Caco-2 (cell line): ENCODE data around the gene TMEM9. TPM values are rescaled to one million over a fixed set of nuclear protein-coding genes. Genes with fewer than 3 reads are reported as not detected.

Source experiments
- BruUV-seq: library from RNA; stranded (reverse); fragments of 400-500 nt; replicated peaks from 2 replicates; lab custom pipeline; 2021; lab: Mats Ljungman, UMichigan
- CTCF ChIA-PET: fragments of 300-600 bp; sonication (Branson Sonifier 250); formaldehyde crosslinking; loops from one replicate; lab custom pipeline; 2022; ENCODE audit warnings: antibody characterized with exemption; lab: Charles Lee
- POLR2A ChIA-PET: fragments of 300-600 bp; sonication (Branson Sonifier 250); formaldehyde crosslinking; loops from one replicate; lab custom pipeline; 2022; ENCODE audit warnings: antibody characterized with exemption; lab: Charles Lee
- DNase-seq, 2 experiments: peaks; one replicate each; pipeline versions ENCODE4 v3.0.0 to v3.0.0-alpha.2; 2020 to 2022
- H3K27me3 ChIP-seq: replicated peaks from 2 replicates; pipeline ENCODE4 v1.6.0; 2011; ENCODE audit warnings: low read length; ENCODE audit not compliant: control insufficient read depth, insufficient read depth
- H3K36me3 ChIP-seq: 2 replicates; pipeline ENCODE4 v1.5.1; 2011; ENCODE audit warnings: low read length; ENCODE audit not compliant: control insufficient read depth, insufficient read depth
- H3K4me1 ChIP-seq: fragments of 250-450 bp; sonication (Bioruptor Pico); 2 replicates; pipeline ENCODE4 v1.5.1; 2020; ENCODE audit warnings: mild to moderate bottlenecking
- H3K4me3 ChIP-seq: 2 replicates; pipeline ENCODE4 v1.5.1; 2011; ENCODE audit warnings: low read depth, mild to moderate bottlenecking, control low read depth, low read length
- H3K9me3 ChIP-seq: fragments of 250-450 bp; sonication (Bioruptor Pico); 2 replicates; pipeline ENCODE4 v1.5.1; 2020; ENCODE audit warnings: mild to moderate bottlenecking, moderate library complexity
- H3K27ac Mint-ChIP-seq: one replicate; pipeline ENCODE4 v1.8.0; 2022; ENCODE audit warnings: mixed read lengths; ENCODE audit not compliant: unreplicated experiment
- H3K27me3 Mint-ChIP-seq: one replicate; pipeline ENCODE4 v1.8.0; 2022; ENCODE audit warnings: mixed read lengths; ENCODE audit not compliant: insufficient read depth, unreplicated experiment
- H3K36me3 Mint-ChIP-seq: one replicate; pipeline ENCODE4 v1.8.0; 2022; ENCODE audit warnings: mild to moderate bottlenecking, mixed read lengths; ENCODE audit not compliant: insufficient read depth, unreplicated experiment
- H3K4me1 Mint-ChIP-seq: one replicate; pipeline ENCODE4 v1.8.0; 2022; ENCODE audit warnings: low read depth, mixed read lengths; ENCODE audit not compliant: unreplicated experiment
- H3K4me3 Mint-ChIP-seq: one replicate; pipeline ENCODE4 v1.8.0; 2022; ENCODE audit warnings: mild to moderate bottlenecking, moderate library complexity, mixed read lengths; ENCODE audit not compliant: unreplicated experiment
- H3K9me3 Mint-ChIP-seq: one replicate; pipeline ENCODE4 v1.8.0; 2022; ENCODE audit warnings: mixed read lengths; ENCODE audit not compliant: unreplicated experiment
- CTCF ChIP-seq, 2 experiments: fragments of 200-600 bp in 1 of 2; IDR thresholded peaks; 1 replicate in 1 of 2; 2 replicates in 1 of 2; pipeline versions ENCODE4 v1.5.1 to v1.8.0; 2011 to 2022; ENCODE audit warnings: antibody characterized with exemption in 1 of 2, control low read depth in 1 of 2, inconsistent platforms in 1 of 2, low read depth in 1 of 2, low read length in 1 of 2, mild to moderate bottlenecking in 1 of 2, moderate library complexity in 1 of 2; ENCODE audit not compliant: insufficient read depth in 1 of 2, severe bottlenecking in 1 of 2, unreplicated experiment in 1 of 2
- intact Hi-C: fragments of 100-400 bp; cut with micrococcal nuclease; formaldehyde crosslinking; loops from one replicate; pipeline ENCODE4 v1.10.0; 2022; ENCODE audit not compliant: unreplicated experiment
- total RNA-seq: library from RNA; stranded (reverse); gene quantifications from 2 replicates; pipeline ENCODE4 v1.2.3, GENCODE V29; 2022

Gene TMEM9
- total RNA-seq, 1 experiment from 2014 or later, result 125 TPM

GRCh38 chr1:201125019-201125418, 29.3 kb downstream of the TMEM9 start:
- ChIA-PET CTCF (no interaction called here), POLR2A (no interaction called here)
- no peaks in the 10 kb centered on the region for H3K36me3 Mint-ChIP-seq
- H3K4me3 Mint-ChIP-seq, result no peak overlapping the region
- peaks cover 6% of the 10 kb centered on the region for H3K27me3 Mint-ChIP-seq
- intact Hi-C loops, result no loop called here
- H3K9me3 ChIP-seq, result no peaks in the 10 kb centered on the region
- H3K27me3 ChIP-seq, result no peaks in the 10 kb centered on the region; the same call in 1 of the 2 replicates
- BruUV-seq, result no TSS peak
- no peaks in the 10 kb centered on the region for H3K4me1 ChIP-seq
- no peak for TF ChIP-seq CTCF (IDR thresholded peaks at IDR 0.05; ENCODE audit: insufficient read depth in 1 of 2, low read depth in 1 of 2, low read length in 1 of 2, severe bottlenecking in 1 of 2, unreplicated experiment in 1 of 2)
- H3K27ac Mint-ChIP-seq, result no peak overlapping the region
- H3K4me3 ChIP-seq, result no peak overlapping the region
- H3K36me3 ChIP-seq, result no peaks in the 10 kb centered on the region
- no peaks in the 10 kb centered on the region for H3K4me1 Mint-ChIP-seq
- H3K9me3 Mint-ChIP-seq, result no peaks in the 10 kb centered on the region
- no peak for DNase-seq

- CTCF ChIA-PET, result no interaction called here
- no TSS peak for BruUV-seq
- no peaks in the 10 kb centered on the region; the same call in 1 of the 2 replicates for H3K27me3 ChIP-seq
Measured at GRCh38 chr1:201123866-201124265, 30.4 kb downstream of the TMEM9 start.

GRCh38 chr1:201122321-201122957, 31.8 kb downstream of the TMEM9 start:
- Mint-ChIP-seq H3K4me1 (no peaks in the 10 kb centered on the region), H3K4me3 (no peak overlapping the region), H3K9me3 (no peaks in the 10 kb centered on the region), H3K27ac (no peak overlapping the region), H3K36me3 (no peaks in the 10 kb centered on the region), H3K27me3 (peaks cover 6% of the 10 kb centered on the region)
- BruUV-seq, result no TSS peak
- no peaks in the 10 kb centered on the region for H3K9me3 ChIP-seq
- intact Hi-C loops, result no loop called here
- no peaks in the 10 kb centered on the region for H3K4me1 ChIP-seq
- no peak overlapping the region for H3K4me3 ChIP-seq
- DNase-seq, result no peak
- no peaks in the 10 kb centered on the region; the same call in 1 of the 2 replicates for H3K27me3 ChIP-seq
- no peaks in the 10 kb centered on the region for H3K36me3 ChIP-seq
- no peak for TF ChIP-seq CTCF (IDR thresholded peaks at IDR 0.05; ENCODE audit: insufficient read depth in 1 of 2, low read depth in 1 of 2, low read length in 1 of 2, severe bottlenecking in 1 of 2, unreplicated experiment in 1 of 2)
- ChIA-PET POLR2A (no interaction called here), CTCF (no interaction called here)

More at GRCh38 chr1:201123866-201124265, 30.4 kb downstream of the TMEM9 start:
- DNase-seq, result no peak
- H3K27ac Mint-ChIP-seq, result no peak overlapping the region
- H3K36me3 Mint-ChIP-seq, result no peaks in the 10 kb centered on the region
- H3K36me3 ChIP-seq, result no peaks in the 10 kb centered on the region
- peaks cover 6% of the 10 kb centered on the region for H3K27me3 Mint-ChIP-seq
- no peak overlapping the region for H3K4me3 ChIP-seq
- POLR2A ChIA-PET, result no interaction called here
- TF ChIP-seq CTCF (IDR thresholded peaks at IDR 0.05; ENCODE audit: insufficient read depth in 1 of 2, low read depth in 1 of 2, low read length in 1 of 2, severe bottlenecking in 1 of 2, unreplicated experiment in 1 of 2), result no peak
- intact Hi-C loops, result no loop called here
- H3K9me3 Mint-ChIP-seq, result no peaks in the 10 kb centered on the region
- H3K4me3 Mint-ChIP-seq, result no peak overlapping the region
- H3K4me1 Mint-ChIP-seq, result no peaks in the 10 kb centered on the region
- H3K4me1 ChIP-seq, result no peaks in the 10 kb centered on the region
- no peaks in the 10 kb centered on the region for H3K9me3 ChIP-seq
